T-helper 22 cell (primary cell): ENCODE results near the gene PLSCR3.

Experiments used
- DNase-seq: peaks from one replicate; pipeline ENCODE4 v3.0.0-alpha.2; 2020; ENCODE audit warnings: low read depth

Gene PLSCR3

DNA sequence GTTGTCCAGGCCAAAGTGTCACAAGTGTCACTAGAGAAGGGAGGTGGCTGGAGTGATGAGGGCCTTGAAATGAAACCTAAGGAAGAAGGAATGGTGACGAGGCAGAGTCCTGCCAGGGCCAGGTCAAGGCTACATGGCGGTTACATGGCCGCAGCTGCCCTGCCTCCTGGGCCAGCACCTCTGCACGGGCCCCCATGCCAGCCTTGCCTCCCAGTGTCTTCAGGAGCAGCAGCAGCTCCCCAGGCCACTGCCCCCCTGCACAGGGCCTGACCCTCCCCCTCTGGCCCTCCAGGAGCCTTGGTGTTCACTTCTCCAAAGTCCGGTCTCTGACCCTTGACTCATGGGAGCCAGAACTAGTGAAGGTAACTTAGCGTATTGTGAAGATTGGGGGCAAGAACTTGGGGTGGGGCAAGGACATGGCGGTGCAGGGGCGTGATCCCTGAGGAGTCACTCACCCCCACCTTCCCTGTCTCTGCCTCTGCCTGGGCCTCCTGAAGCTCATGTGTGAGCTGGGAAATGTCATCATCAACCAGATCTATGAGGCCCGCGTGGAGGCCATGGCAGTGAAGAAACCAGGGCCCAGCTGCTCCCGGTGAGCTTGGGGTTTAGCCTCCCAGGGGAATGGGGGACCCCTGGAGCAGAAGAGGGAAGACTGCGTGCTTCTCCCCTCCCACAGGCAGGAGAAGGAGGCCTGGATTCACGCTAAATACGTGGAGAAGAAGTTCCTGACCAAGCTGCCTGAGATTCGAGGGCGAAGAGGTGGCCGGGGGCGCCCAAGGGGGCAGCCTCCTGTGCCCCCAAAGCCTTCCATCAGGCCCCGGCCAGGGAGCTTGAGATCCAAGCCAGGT is 46.5 kb downstream of the PLSCR3 start:
- DNase-seq, result no peak

DNA sequence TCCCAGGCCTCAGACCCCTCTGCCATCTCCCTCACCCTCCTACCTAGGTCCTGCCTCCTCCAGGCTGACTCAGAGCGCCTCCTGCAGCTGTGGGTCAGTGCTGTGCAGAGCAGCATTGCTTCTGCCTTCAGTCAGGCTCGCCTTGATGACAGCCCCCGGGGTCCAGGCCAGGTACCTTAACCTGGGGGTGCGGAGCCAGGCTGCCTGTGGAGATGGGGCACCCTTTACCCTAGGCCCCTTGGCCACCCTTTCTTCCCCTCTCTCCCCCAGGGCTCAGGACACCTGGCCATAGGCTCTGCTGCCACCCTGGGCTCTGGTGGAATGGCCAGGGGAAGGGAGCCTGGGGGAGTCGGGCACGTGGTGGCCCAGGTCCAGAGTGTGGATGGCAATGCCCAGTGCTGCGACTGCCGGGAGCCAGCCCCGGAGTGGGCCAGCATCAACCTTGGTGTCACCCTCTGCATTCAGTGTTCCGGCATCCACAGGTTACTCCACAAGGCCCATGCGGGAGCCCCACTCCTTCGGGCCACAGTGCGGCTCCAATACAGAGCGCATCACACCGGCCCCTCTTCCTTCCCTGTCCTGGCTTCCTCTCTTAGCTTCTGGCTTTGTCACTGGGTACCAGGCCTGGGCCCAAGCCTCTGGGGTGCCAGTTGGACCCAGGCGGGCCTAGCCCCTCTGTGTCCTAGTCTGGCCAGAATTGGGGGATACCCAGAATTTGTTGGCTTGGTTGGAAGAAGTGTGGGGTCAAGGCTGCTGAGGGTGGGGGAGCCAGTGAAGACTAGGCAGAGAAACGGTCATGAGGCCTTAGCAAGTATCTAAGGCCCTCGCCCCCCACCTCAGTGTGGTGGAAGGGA is 47.3 kb downstream of the PLSCR3 start:
- no peak for DNase-seq

DNA sequence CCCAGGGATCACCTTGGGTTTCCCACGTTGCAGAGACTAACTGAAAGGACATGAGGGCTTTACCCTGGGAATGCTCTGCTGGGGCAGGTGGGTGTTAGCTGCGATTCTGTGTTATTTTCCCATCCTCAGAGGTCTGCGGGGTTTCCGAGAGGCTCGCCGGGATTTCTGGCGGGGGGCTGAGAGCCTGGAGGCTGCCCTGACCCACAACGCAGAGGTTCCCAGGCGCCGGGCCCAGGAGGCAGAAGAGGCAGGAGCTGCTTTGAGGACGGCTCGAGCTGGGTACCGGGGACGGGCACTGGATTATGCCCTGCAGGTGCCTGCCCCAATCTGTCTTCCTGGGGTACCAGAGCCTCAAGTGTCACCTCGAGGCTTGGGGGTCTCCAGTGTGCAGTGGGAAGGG is 51.1 kb downstream of the PLSCR3 start:
- no peak for DNase-seq

DNA sequence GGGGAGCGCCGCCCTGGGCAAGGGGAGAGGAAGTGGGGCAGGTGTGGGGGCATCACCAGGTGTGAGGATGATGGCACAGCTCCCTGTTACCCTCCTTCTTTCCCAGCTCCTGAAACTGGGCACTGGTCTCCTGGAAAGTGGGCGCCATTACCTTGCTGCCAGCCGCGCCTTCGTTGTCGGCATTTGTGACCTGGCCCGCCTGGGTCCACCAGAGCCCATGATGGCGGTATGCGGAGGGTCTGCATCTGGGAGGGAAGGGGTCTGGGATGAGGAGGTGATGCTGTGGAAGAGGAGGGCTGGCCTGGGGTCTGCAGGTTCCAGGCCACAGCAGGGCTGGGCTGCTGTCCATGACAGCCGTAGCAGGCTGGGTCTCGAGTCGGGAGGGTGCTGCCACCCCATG is 52.5 kb downstream of the PLSCR3 start:
- DNase-seq, result no peak

DNA sequence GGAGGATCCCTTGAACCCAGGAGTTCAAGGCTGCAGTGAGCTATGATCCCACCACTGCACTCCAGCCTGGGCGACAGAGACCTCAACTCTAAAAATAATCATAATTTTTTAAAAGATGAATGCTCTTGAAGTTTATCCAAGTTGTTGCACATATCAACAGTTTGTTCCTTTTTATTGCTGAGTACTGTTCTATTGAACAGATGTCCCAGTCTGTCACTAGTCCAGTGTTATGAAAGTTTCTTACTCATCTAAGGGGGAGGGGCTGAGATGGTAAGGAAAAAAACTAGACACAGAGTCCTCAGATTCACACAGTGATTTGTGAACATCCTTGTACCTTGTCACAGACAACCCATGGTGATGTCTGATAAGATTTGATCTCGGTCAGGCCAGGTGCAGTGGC is 54.1 kb downstream of the PLSCR3 start:
- no peak for DNase-seq
